B cell (primary cell): Measurements from ENCODE around the gene DENND10. TPM values are rescaled to one million over a fixed set of nuclear protein-coding genes. Genes with fewer than 3 reads are reported as not detected.

Source experiments
- ATAC-seq: fragments of 200-7000 bp; cut with Tn5 transposase; one replicate; pipeline ENCODE4 v1.10.0; 2021; ENCODE audit warnings: low read depth, mild to moderate bottlenecking, moderate number of reproducible peaks, moderate library complexity
- CTCF ChIA-PET: fragments of 350-600 bp; sonication (Branson Sonifier 250); formaldehyde crosslinking; loops from one replicate; lab custom pipeline; 2021; ENCODE audit warnings: antibody characterized with exemption, inconsistent platforms; lab: Charles Lee
- POLR2A ChIA-PET: fragments of 350-600 bp; sonication (Branson Sonifier 250); formaldehyde crosslinking; loops from one replicate; lab custom pipeline; 2021; ENCODE audit warnings: antibody characterized with exemption; lab: Charles Lee
- DNase-seq: peaks from one replicate; pipeline ENCODE4 v3.0.0; 2013
- H2AFZ ChIP-seq: 2 replicates; pipeline ENCODE4 v1.6.1; 2012; ENCODE audit warnings: mild to moderate bottlenecking, low read depth, low read length; ENCODE audit not compliant: insufficient read depth, poor library complexity, severe bottlenecking
- H3K27ac ChIP-seq, 2 donors: 1 replicate in 1 of 2; 2 replicates in 1 of 2; pipeline ENCODE4 v1.5.1; 2012 to 2013; ENCODE audit warnings: low read length in 2 of 2, mild to moderate bottlenecking in 2 of 2, moderate library complexity in 1 of 2
- H3K27me3 ChIP-seq, 4 experiments: fragments of 200-600 bp in 1 of 4; sonication (generic) in 1 of 4; replicated peaks in 1 of 4; 1 replicate in 2 of 4; 2 replicates in 2 of 4; pipeline versions ENCODE4 v1.6.1 to v1.7.0; 2013 to 2016; ENCODE audit warnings: low read length in 3 of 4, mild to moderate bottlenecking in 2 of 4, mixed read lengths in 1 of 4, moderate library complexity in 1 of 4; ENCODE audit not compliant: insufficient read depth in 4 of 4, control insufficient read depth in 3 of 4; ENCODE audit errors: control extremely low read depth in 1 of 4
- H3K36me3 ChIP-seq, 2 experiments: replicated peaks in 1 of 2; 1 replicate in 1 of 2; 2 replicates in 1 of 2; pipeline versions ENCODE4 v1.6.1 to v1.7.1; 2013; ENCODE audit warnings: low read length in 1 of 2; ENCODE audit not compliant: insufficient read depth in 2 of 2, control insufficient read depth in 1 of 2; ENCODE audit errors: control extremely low read depth in 1 of 2, extremely low read depth in 1 of 2
- H3K4me1 ChIP-seq, 2 donors: fragments of 200-600 bp in 1 of 2; sonication (generic) in 1 of 2; 1 replicate in 1 of 2; 2 replicates in 1 of 2; pipeline versions ENCODE4 v1.5.1 to v1.6.1; 2013 to 2017; ENCODE audit warnings: low read length in 2 of 2; ENCODE audit not compliant: control insufficient read depth in 2 of 2, insufficient read depth in 2 of 2
- H3K4me2 ChIP-seq: replicated peaks from 2 replicates; pipeline ENCODE3; 2012; ENCODE audit warnings: mild to moderate bottlenecking, low read depth, low read length; ENCODE audit not compliant: poor library complexity, severe bottlenecking
- H3K4me3 ChIP-seq, 5 experiments: fragments of 200-600 bp in 1 of 5; sonication (generic) in 1 of 5; 1 replicate in 3 of 5; 2 replicates in 2 of 5; pipeline versions ENCODE4 v1.5.1 to v1.7.0; 2011 to 2016; ENCODE audit warnings: low read length in 4 of 5, mild to moderate bottlenecking in 4 of 5, low read depth in 2 of 5, control low read depth in 1 of 5, moderate library complexity in 1 of 5; ENCODE audit not compliant: insufficient read depth in 1 of 5; ENCODE audit errors: control extremely low read depth in 1 of 5, extremely low read depth in 1 of 5
- H3K79me2 ChIP-seq: fragments of 200-600 bp; sonication (generic); one replicate; pipeline ENCODE4 v1.6.0; 2016; ENCODE audit warnings: low read length; ENCODE audit not compliant: control insufficient read depth, insufficient read depth
- H3K9ac ChIP-seq: fragments of 200-600 bp; sonication (generic); 2 replicates; pipeline ENCODE4 v1.6.1; 2017; ENCODE audit warnings: mild to moderate bottlenecking, low read length, moderate library complexity
- H3K9me3 ChIP-seq, 3 donors: one replicate each; pipeline versions ENCODE4 v1.6.1 to v1.7.1; 2013; ENCODE audit warnings: low read length in 2 of 3; ENCODE audit not compliant: control insufficient read depth in 2 of 3, insufficient read depth in 1 of 3; ENCODE audit errors: control extremely low read depth in 1 of 3
- H4K20me1 ChIP-seq: 2 replicates; pipeline ENCODE4 v1.6.0; 2012; ENCODE audit warnings: mild to moderate bottlenecking, low read length; ENCODE audit not compliant: insufficient read depth, control insufficient read depth, poor library complexity, severe bottlenecking
- H3K27ac Mint-ChIP-seq: one replicate; pipeline ENCODE4 v1.8.0; 2021; ENCODE audit warnings: mixed read lengths
- H3K27me3 Mint-ChIP-seq: one replicate; pipeline ENCODE4 v1.8.0; 2021; ENCODE audit warnings: mixed read lengths
- H3K4me1 Mint-ChIP-seq: one replicate; pipeline ENCODE4 v1.8.0; 2021; ENCODE audit warnings: mixed read lengths
- H3K4me3 Mint-ChIP-seq: one replicate; pipeline ENCODE4 v1.8.0; 2021; ENCODE audit warnings: mixed read lengths
- H3K9me3 Mint-ChIP-seq: one replicate; pipeline ENCODE4 v1.8.0; 2022; ENCODE audit warnings: mixed read lengths; ENCODE audit not compliant: insufficient read depth
- EZH2 ChIP-seq: IDR thresholded peaks from 2 replicates; pipeline ENCODE4 v1.6.1; 2012; ENCODE audit warnings: borderline replicate concordance, low read depth, mild to moderate bottlenecking, moderate library complexity, low read length; ENCODE audit not compliant: insufficient read depth, poor library complexity, severe bottlenecking
- WGBS: methylation state at CpG from one replicate; pipeline ENCODE4 v1.1.5; 2013; ENCODE audit warnings: missing lambda C conversion rate; ENCODE audit not compliant: insufficient coverage; 5-methylcytosine and 5-hydroxymethylcytosine counted together
- intact Hi-C: fragments of 100-400 bp; cut with micrococcal nuclease; formaldehyde crosslinking; loops from one replicate; pipeline ENCODE4 v1.10.0; 2022
- polyA plus RNA-seq: library from polyadenylated mRNA; depleted of rRNA; stranded (reverse); fragments of >200 nt; gene quantifications from 2 replicates; pipeline ENCODE4 v1.2.3, GENCODE V29; 2012
- total RNA-seq, 2 donors: library from RNA; stranded (reverse); fragments of 120-200 nt in 1 of 2; gene quantifications; 1 replicate in 1 of 2; 2 replicates in 1 of 2; pipeline versions ENCODE4 v1.2.3 to v1.2.4, GENCODE V29; 2013 to 2022
- TF ChIP-seq, protein P1 (sequence below): fragments of 200-600 bp; IDR thresholded peaks from one replicate; pipeline ENCODE4 v1.8.0; 2022; ENCODE audit warnings: antibody characterized with exemption, mild to moderate bottlenecking

DENND10 gene
- total and polyA plus RNA-seq, 2 donors (not counting 1 experiment from before 2014, with no cell fraction given): 16.6 to 24.4 TPM

DNA sequence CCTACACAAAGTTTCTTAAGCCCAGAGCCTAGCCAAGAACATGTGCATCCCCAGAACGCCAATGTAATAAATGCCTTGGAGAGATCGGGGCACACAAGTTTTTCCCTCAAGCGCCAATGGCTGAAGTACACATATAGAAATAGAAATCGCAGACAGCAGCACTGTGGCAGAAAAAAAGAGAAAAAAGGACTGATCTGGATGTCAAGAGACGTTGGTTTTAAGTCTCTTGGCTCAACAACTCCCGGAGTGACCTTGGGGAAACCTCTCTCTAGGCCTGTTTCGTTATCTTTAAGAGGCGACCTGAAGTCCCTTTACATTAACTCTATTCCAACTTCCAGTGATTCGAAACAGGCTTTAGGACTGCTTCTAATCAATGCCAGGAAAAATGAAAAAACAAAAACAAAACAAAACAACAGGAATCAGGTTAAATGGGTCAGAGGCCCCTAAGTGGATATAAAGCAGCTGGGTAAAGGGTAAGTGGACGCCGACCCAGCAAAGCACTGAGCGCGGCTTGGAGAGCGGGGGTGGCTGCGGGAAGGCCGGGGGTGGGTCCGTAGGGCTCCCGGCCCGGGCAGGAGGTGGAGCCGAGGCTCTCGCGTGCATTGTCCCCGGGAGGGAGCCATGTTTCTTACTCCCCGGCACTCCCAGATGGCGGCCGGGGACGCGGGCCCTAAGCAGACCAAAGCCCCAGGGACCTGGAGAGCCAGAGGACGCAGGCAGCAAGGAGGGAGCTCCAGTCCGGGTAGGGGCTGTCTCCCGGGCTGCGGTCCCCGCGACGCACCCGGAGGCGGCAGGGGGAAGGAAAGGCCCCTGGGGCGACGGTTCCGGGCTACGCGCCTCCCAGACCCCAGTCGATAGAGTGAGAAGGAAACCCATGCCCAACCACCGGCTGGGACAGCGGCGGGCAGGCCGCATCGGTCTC is 24.1 kb upstream of the DENND10 start:
- DNase-seq (peak; percentile 78), ATAC-seq (peak; percentile 55)
- peaks cover 0 to 4% (median 0%) of the 10 kb centered on the region in 3 donors for H3K9me3 ChIP-seq
- peak overlapping the region; percentile 69 to 88 (median 86) for H3K4me3 ChIP-seq
- H3K27ac ChIP-seq: peak overlapping the region; percentile 92 to 97
- H4K20me1 ChIP-seq: peaks cover 55% of the 10 kb centered on the region
- no peaks in the 10 kb centered on the region for H3K27me3 Mint-ChIP-seq
- peak overlapping the region; percentile 96 for H3K4me3 Mint-ChIP-seq
- peak overlapping the region; percentile 84 for H2AFZ ChIP-seq
- H3K27me3 ChIP-seq: no peaks in the 10 kb centered on the region
- under 1% methylated on average over 44 of the region's 48 CpGs for WGBS
- no peaks in the 10 kb centered on the region for H3K9me3 Mint-ChIP-seq
- H3K9ac ChIP-seq: peak overlapping the region; percentile 96
- peak overlapping the region; percentile 96 for H3K27ac Mint-ChIP-seq
- TF ChIP-seq EZH2: no peak
- TF ChIP-seq, protein P1, sequence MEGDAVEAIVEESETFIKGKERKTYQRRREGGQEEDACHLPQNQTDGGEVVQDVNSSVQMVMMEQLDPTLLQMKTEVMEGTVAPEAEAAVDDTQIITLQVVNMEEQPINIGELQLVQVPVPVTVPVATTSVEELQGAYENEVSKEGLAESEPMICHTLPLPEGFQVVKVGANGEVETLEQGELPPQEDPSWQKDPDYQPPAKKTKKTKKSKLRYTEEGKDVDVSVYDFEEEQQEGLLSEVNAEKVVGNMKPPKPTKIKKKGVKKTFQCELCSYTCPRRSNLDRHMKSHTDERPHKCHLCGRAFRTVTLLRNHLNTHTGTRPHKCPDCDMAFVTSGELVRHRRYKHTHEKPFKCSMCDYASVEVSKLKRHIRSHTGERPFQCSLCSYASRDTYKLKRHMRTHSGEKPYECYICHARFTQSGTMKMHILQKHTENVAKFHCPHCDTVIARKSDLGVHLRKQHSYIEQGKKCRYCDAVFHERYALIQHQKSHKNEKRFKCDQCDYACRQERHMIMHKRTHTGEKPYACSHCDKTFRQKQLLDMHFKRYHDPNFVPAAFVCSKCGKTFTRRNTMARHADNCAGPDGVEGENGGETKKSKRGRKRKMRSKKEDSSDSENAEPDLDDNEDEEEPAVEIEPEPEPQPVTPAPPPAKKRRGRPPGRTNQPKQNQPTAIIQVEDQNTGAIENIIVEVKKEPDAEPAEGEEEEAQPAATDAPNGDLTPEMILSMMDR: no peak
- peak overlapping the region; percentile 82 for H3K4me2 ChIP-seq
- H3K36me3 ChIP-seq: peaks cover 0 to 2% of the 10 kb centered on the region in 2 experiments
- POLR2A ChIA-PET: interaction anchor here (1.1 to 2.3 kb wide), 2 partner anchors 24 to 29 kb away, joined by 4 to 10 read pairs; partner anchors contain the start of gene DENND10
- intact Hi-C loops: loop anchor here (1.0 to 10.0 kb wide), 8 partner anchors 24 to 517 kb away; partner anchors contain the start of genes CACUL1, DENND10, GRK5 and PRDX3
- CTCF ChIA-PET: no interaction called here
- H3K79me2 ChIP-seq: peaks cover 58% of the 10 kb centered on the region
- H3K4me1 ChIP-seq: peaks cover 36 to 44% of the 10 kb centered on the region in 2 donors
- peaks cover 49% of the 10 kb centered on the region for H3K4me1 Mint-ChIP-seq
